NCI-H82 (cell line): ENCODE data around the gene COQ7.
A peak's percentile ranks its signal among the peaks of the same experiment; 100 is the strongest.

Source experiments
- DNase-seq: peaks from one replicate; lab custom pipeline; 2025; lab: John Stamatoyannopoulos, UW

Gene COQ7

GRCh38 chr16:19113577-19114358 is 46.4 kb downstream of the COQ7 start, which contains the start of gene ITPRIPL2:
Gene ITPRIPL2 (plus strand): TSS chr16:19113964. CDS start chr16:19114462, 498 bp downstream.
- peak; percentile 64 for DNase-seq

- no peak for DNase-seq
These were observed 47.1 kb downstream of the COQ7 start for GRCh38 chr16:19114359-19115147.

DNA sequence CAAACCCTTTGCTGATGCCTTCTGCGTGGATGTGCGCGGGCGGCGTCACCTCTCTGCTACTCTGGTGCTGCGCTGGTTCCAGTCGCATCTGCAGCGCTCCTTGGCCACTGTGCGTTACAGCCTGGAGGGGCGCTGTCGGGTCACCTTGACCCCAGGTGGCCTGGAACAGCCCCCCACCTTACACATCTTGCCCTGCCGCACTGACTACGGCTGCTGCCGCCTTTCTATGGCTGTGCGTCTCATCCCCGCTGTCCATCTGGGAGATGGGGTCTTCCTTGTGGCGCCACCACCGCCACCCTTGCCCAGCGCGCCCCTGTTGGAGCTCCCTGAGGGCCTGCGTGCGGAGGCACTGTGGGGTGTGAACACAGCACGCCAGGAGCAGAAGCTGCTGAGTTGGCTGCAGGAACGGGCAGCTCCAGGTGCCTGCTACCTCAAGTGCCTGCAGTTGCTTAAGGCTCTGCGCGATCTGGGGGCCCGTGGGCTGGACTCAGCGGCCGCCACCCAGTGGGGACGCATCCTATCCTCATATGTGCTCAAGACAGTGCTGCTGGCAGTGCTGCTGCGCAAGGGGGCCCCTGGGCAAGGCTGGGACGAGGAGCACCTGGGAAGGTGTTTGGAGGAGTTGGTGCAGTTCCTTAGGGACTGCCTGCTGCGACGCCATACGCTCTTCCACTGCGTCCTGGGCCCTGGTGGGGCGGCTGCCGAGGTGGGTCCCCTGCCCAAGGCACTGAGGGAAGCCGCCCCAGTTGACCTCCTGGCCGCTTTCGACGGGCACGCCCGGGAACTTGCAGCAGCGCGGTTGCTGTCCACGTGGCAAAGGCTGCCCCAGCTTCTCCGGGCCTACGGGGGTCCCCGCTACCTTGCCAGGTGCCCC is 48.0 kb downstream of the COQ7 start:
- no peak for DNase-seq

- DNase-seq: no peak
These were observed 49.5 kb downstream of the COQ7 start for GRCh38 chr16:19116711-19117449.

GRCh38 chr16:19118938-19119431 is 51.6 kb downstream of the COQ7 start:
- no peak for DNase-seq

- no peak for DNase-seq
These were observed 52.1 kb downstream of the COQ7 start for GRCh38 chr16:19119564-19119963.

DNA sequence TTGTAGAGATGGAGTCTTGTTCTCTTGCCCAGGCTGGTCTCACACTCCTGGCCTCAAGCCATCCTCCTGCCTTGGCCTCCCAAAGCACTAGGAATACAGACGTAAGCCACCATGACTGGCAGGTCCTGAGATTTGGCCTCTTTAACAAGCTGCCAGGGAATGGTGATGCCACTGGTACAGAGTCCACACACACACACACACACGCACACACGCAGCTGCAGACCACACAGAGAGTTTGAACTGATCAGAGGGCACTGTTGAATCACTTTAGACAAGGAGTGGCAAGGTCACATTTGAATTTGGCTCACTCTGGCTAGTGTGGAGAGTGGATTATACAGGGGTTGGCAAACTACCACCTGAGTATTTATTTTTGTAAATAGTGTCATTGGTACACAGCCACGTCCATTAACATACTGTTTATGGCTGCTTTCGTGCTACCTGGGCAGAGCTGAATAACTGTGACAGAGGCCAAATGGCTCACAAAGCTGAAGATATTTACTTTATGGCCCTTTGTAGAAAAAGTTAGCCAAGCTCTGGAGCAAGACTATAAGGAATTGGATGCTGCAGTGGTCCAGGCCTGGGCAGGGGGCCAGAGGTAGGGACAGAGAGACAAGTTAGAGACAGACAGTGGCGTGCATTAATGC is 56.2 kb downstream of the COQ7 start:
- DNase-seq: no peak

DNA sequence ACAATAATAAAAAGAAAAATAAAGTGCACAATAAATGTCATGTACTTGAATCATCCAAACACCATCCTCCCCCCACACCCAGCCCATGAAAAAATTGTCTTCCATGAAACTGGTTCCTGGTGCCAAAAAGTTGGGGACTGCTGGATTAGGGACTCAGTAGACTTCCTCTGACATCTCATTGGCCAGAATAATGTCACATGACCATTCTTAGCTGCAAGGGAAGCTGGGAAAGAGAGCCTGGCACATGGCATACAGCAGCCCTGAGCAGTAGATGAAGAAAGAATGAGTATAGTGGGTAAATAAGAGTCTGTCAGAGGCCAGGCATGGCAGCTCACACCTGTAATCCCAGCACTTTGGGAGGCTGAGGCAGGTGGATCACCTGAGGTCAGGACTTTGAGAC is 58.9 kb downstream of the COQ7 start:
- no peak for DNase-seq

GRCh38 chr16:19127205-19127604 is 59.8 kb downstream of the COQ7 start:
- DNase-seq: no peak

DNA sequence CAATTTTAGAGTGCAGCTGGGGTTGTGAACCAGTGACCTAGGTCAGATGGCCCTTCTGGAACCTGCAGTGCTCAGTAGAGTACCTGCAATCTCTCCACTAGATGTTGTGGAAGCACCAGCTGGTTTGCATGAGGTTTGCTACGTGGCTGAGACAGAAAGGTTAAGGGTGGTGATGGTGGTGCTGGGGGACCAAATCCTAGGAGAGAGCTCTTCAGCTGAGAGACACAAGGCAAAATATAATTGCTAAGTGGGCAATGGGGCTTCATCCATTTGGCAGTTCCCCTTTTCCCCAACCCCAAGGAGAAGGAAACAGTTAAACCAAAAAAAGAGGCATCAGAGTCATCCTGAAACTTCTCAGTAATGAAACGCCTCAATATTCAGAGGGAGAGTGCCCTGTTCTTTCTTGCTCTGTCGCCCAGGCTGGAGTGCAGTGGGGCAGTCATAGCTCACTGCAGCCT is 60.3 kb downstream of the COQ7 start:
- DNase-seq: no peak

GRCh38 chr16:19128454-19129200 is 61.2 kb downstream of the COQ7 start:
- peak; percentile 60 for DNase-seq
